ENCODE results near the gene FBXW8.

GRCh38 chr12:117046861-117047530 lies 136.2 kb downstream of the FBXW8 start:
- TF ChIP-seq POU6F1 (CRISPR knock-in tag; IDR thresholded peaks at IDR 0.05; ENCODE audit: borderline replicate concordance, low read depth) (no peak), OSR1 (CRISPR knock-in tag; IDR thresholded peaks at IDR 0.05) (no peak), TCF4 (CRISPR knock-in tag; IDR thresholded peaks at IDR 0.05; ENCODE audit: borderline replicate concordance) (no peak), ZFP3 (CRISPR knock-in tag; IDR thresholded peaks at IDR 0.05) (no peak), ARNTL (CRISPR knock-in tag; IDR thresholded peaks at IDR 0.05; ENCODE audit: borderline replicate concordance, low read depth) (no peak), RARB (CRISPR knock-in tag; IDR thresholded peaks at IDR 0.05) (no peak), PATZ1 (CRISPR knock-in tag; IDR thresholded peaks at IDR 0.05; ENCODE audit: borderline replicate concordance) (no peak), CSDC2 (CRISPR knock-in tag; IDR thresholded peaks at IDR 0.05) (no peak), ZFP30 (CRISPR knock-in tag; IDR thresholded peaks at IDR 0.05) (no peak), ZC3H10 (CRISPR knock-in tag; IDR thresholded peaks at IDR 0.05) (no peak), CREB5 (CRISPR knock-in tag; IDR thresholded peaks at IDR 0.05; ENCODE audit: low read depth) (no peak), ZNF565 (CRISPR knock-in tag; conservative IDR thresholded peaks at IDR 0.05; ENCODE audit: low read depth) (no peak)
